ENCODE results near the gene CDYL. TPM values are rescaled to one million over a fixed set of nuclear protein-coding genes. Genes with fewer than 3 reads are reported as not detected.

Gene CDYL
- total RNA-seq, 1 experiment from 2014 or later, result 60.8 TPM

GRCh38 chr6:4891141-4891540 is 114.9 kb downstream of the CDYL start:
- no TSS peak for BruUV-seq (replicated peaks)
- H3K4me1 ChIP-seq (replicated peaks; ENCODE audit: insufficient read depth), result no peaks in the 10 kb centered on the region
- H3K79me2 ChIP-seq (ENCODE audit: low read depth), result peaks cover 30% of the 10 kb centered on the region
- H3K27me3 ChIP-seq (ENCODE audit: insufficient read depth, low read depth), result no peaks in the 10 kb centered on the region
- no peak overlapping the region for H3K4me3 ChIP-seq
- H4K20me1 ChIP-seq (ENCODE audit: insufficient read depth), result no peaks in the 10 kb centered on the region; the same call in 1 of the 2 replicates
- H3K36me3 ChIP-seq (ENCODE audit: low read depth), result no peaks in the 10 kb centered on the region
- H3K27ac ChIP-seq, result no peak overlapping the region
- H2AFZ ChIP-seq, result no peak overlapping the region
- intact Hi-C loops (cut with micrococcal nuclease; ENCODE audit: unreplicated experiment), result no loop called here
- TF ChIP-seq, protein P1, sequence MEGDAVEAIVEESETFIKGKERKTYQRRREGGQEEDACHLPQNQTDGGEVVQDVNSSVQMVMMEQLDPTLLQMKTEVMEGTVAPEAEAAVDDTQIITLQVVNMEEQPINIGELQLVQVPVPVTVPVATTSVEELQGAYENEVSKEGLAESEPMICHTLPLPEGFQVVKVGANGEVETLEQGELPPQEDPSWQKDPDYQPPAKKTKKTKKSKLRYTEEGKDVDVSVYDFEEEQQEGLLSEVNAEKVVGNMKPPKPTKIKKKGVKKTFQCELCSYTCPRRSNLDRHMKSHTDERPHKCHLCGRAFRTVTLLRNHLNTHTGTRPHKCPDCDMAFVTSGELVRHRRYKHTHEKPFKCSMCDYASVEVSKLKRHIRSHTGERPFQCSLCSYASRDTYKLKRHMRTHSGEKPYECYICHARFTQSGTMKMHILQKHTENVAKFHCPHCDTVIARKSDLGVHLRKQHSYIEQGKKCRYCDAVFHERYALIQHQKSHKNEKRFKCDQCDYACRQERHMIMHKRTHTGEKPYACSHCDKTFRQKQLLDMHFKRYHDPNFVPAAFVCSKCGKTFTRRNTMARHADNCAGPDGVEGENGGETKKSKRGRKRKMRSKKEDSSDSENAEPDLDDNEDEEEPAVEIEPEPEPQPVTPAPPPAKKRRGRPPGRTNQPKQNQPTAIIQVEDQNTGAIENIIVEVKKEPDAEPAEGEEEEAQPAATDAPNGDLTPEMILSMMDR (conservative IDR thresholded peaks at IDR 0.05), result no peak
- TF ChIP-seq EZH2 (IDR thresholded peaks at IDR 0.05; ENCODE audit: low read depth), result no peak
- CTCF ChIA-PET, result no interaction called here
- no peaks in the 10 kb centered on the region for H3F3A ChIP-seq (ENCODE audit: insufficient read depth, low read depth)
- no peak for DNase-seq
- H3K9me2 ChIP-seq (ENCODE audit: insufficient read depth), result no peaks in the 10 kb centered on the region
- POLR2A ChIA-PET (ENCODE audit: unreplicated experiment), result interaction anchor here (0.7 kb wide), 1 partner anchor 1049 kb away, joined by 3 read pairs; no protein-coding TSS in a partner anchor
- no peaks in the 10 kb centered on the region for H3K9me3 ChIP-seq (ENCODE audit: insufficient read depth, low read depth)
- no peak overlapping the region for H3K4me2 ChIP-seq

DNA sequence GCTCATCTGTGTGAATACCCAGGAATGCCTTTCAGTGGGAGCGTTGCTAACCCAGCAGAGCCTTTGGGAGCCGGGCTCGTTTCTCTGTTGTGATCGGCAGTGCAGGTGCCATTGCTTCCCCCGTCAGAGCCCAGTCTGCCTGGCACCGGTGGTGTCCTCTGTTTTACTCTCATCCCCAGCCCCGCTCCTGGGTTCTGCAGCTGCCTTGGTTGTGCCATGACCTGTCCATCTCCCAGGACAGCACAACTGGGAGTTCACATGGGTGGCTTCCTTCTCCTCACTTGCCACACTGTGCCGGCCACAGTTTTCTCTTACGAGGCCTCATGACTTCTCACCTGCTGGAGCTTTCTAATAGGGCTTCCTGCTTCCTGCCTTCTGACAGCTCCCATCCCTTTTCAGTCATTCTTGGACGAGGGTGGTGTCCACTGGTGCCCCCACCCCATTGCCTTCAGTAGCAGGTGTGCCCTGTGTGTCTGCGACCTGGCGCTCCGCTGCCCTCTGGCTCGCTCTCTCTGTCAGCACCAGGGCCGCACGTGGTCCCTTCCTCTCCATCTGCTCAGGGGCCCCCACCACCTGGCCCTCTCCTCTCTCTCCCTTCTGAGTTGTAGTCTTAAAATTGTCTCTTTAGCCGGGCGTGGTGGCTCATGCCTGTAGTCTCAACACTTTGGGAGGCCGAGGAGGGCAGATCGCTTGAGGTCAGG is 116.7 kb downstream of the CDYL start:
- TF ChIP-seq, protein P1 (conservative IDR thresholded peaks at IDR 0.05), result no peak
- TF ChIP-seq EZH2 (IDR thresholded peaks at IDR 0.05; ENCODE audit: low read depth), result no peak
- Histone ChIP-seq H3K27me3 (ENCODE audit: insufficient read depth, low read depth) (no peaks in the 10 kb centered on the region), H2AFZ (no peak overlapping the region), H3F3A (ENCODE audit: insufficient read depth, low read depth) (no peaks in the 10 kb centered on the region), H3K4me3 (no peak overlapping the region), H3K4me1 (replicated peaks; ENCODE audit: insufficient read depth) (no peaks in the 10 kb centered on the region), H4K20me1 (ENCODE audit: insufficient read depth) (no peaks in the 10 kb centered on the region; the same call in 1 of the 2 replicates), H3K9me3 (ENCODE audit: insufficient read depth, low read depth) (no peaks in the 10 kb centered on the region), H3K9me2 (ENCODE audit: insufficient read depth) (no peaks in the 10 kb centered on the region), H3K27ac (no peak overlapping the region), H3K79me2 (ENCODE audit: low read depth) (peaks cover 15% of the 10 kb centered on the region), H3K36me3 (ENCODE audit: low read depth) (no peaks in the 10 kb centered on the region), H3K4me2 (no peak overlapping the region)
- BruUV-seq (replicated peaks), result no TSS peak
- intact Hi-C loops (cut with micrococcal nuclease; ENCODE audit: unreplicated experiment), result no loop called here
- DNase-seq, result no peak
- CTCF ChIA-PET, result no interaction called here
- POLR2A ChIA-PET (ENCODE audit: unreplicated experiment), result no interaction called here

- no peaks in the 10 kb centered on the region for H3K4me1 ChIP-seq (replicated peaks; ENCODE audit: insufficient read depth)
- H3K79me2 ChIP-seq (ENCODE audit: low read depth), result peaks cover 5% of the 10 kb centered on the region
- H3K4me3 ChIP-seq, result no peak overlapping the region
- no peaks in the 10 kb centered on the region for H3K36me3 ChIP-seq (ENCODE audit: low read depth)
- H3K9me3 ChIP-seq (ENCODE audit: insufficient read depth, low read depth), result no peaks in the 10 kb centered on the region
- no peaks in the 10 kb centered on the region for H3F3A ChIP-seq (ENCODE audit: insufficient read depth, low read depth)
- CTCF ChIA-PET, result no interaction called here
- TF ChIP-seq, protein P1 (conservative IDR thresholded peaks at IDR 0.05), result no peak
- no peak for TF ChIP-seq EZH2 (IDR thresholded peaks at IDR 0.05; ENCODE audit: low read depth)
- POLR2A ChIA-PET (ENCODE audit: unreplicated experiment), result no interaction called here
- intact Hi-C loops (cut with micrococcal nuclease; ENCODE audit: unreplicated experiment), result no loop called here
- H3K27ac ChIP-seq, result no peak overlapping the region
- no peak overlapping the region for H3K4me2 ChIP-seq
- H3K9me2 ChIP-seq (ENCODE audit: insufficient read depth), result no peaks in the 10 kb centered on the region
- no peaks in the 10 kb centered on the region for H3K27me3 ChIP-seq (ENCODE audit: insufficient read depth, low read depth)
- no peaks in the 10 kb centered on the region for H4K20me1 ChIP-seq (ENCODE audit: insufficient read depth)
- no peak overlapping the region for H2AFZ ChIP-seq
- no TSS peak for BruUV-seq (replicated peaks)
- no peak for DNase-seq
Measured at GRCh38 chr6:4894049-4894448, 117.8 kb downstream of the CDYL start.

Measured in PC-9 (cell line).